Astrocyte (in vitro differentiated cells and primary cell): Measurements from ENCODE around the gene FH. TPM values are rescaled to one million over a fixed set of nuclear protein-coding genes. Genes with fewer than 3 reads are reported as not detected.

ENCODE experiments used
- DNase-seq: peaks from one replicate; pipeline ENCODE4 v3.0.0-alpha.2; 2010; ENCODE audit warnings: low read depth
- FAIRE-seq: peaks from 2 replicates; lab custom pipeline; 2011; peaks lifted over from hg19 to GRCh38; lab: Jason Lieb, UNC
- H2AFZ ChIP-seq: 2 replicates; pipeline ENCODE4 v1.6.0; 2012; ENCODE audit warnings: low read depth, low read length, inconsistent platforms
- H3K27ac ChIP-seq: 2 replicates; pipeline ENCODE4 v1.5.1; 2011; ENCODE audit warnings: low read depth, low read length, inconsistent platforms
- H3K27me3 ChIP-seq: 2 replicates; pipeline ENCODE4 v1.6.0; 2011; ENCODE audit warnings: low read length, inconsistent platforms; ENCODE audit not compliant: insufficient read depth
- H3K36me3 ChIP-seq: 2 replicates; pipeline ENCODE4 v1.5.1; 2011; ENCODE audit warnings: low read length, inconsistent platforms; ENCODE audit not compliant: insufficient read depth
- H3K4me1 ChIP-seq: 2 replicates; pipeline ENCODE4 v1.5.1; 2011; ENCODE audit warnings: low read length, inconsistent platforms; ENCODE audit not compliant: insufficient read depth
- H3K4me2 ChIP-seq: 2 replicates; pipeline ENCODE4 v1.6.0; 2012; ENCODE audit warnings: low read length, inconsistent platforms
- H3K4me3 ChIP-seq: 2 replicates; pipeline ENCODE4 v1.5.1; 2011; ENCODE audit warnings: low read depth, mild to moderate bottlenecking, low read length, inconsistent platforms; ENCODE audit not compliant: insufficient read depth
- H3K79me2 ChIP-seq: 2 replicates; pipeline ENCODE4 v1.6.0; 2012; ENCODE audit warnings: mild to moderate bottlenecking, low read length, inconsistent platforms; ENCODE audit not compliant: insufficient read depth
- H3K9ac ChIP-seq: 2 replicates; pipeline ENCODE4 v1.6.0; 2012; ENCODE audit warnings: mild to moderate bottlenecking, low read length, inconsistent platforms
- H3K9me3 ChIP-seq: 2 replicates; pipeline ENCODE4 v1.5.1; 2012; ENCODE audit warnings: low read depth, mild to moderate bottlenecking, low read length, inconsistent platforms; ENCODE audit not compliant: insufficient read depth
- H4K20me1 ChIP-seq: 2 replicates; pipeline ENCODE4 v1.6.0; 2012; ENCODE audit warnings: low read length, inconsistent platforms; ENCODE audit not compliant: insufficient read depth
- H3K27ac Mint-ChIP-seq: one replicate; pipeline ENCODE4 v1.8.0; 2021; ENCODE audit warnings: mild to moderate bottlenecking, mixed read lengths; ENCODE audit not compliant: unreplicated experiment
- H3K27me3 Mint-ChIP-seq: one replicate; pipeline ENCODE4 v1.8.0; 2021; ENCODE audit warnings: low read depth, mixed read lengths; ENCODE audit not compliant: unreplicated experiment
- H3K36me3 Mint-ChIP-seq: one replicate; pipeline ENCODE4 v1.8.0; 2021; ENCODE audit warnings: low read depth, mixed read lengths; ENCODE audit not compliant: unreplicated experiment
- H3K4me1 Mint-ChIP-seq: one replicate; pipeline ENCODE4 v1.8.0; 2021; ENCODE audit warnings: low read depth, mixed read lengths; ENCODE audit not compliant: unreplicated experiment
- H3K4me3 Mint-ChIP-seq: one replicate; pipeline ENCODE4 v1.8.0; 2021; ENCODE audit warnings: mild to moderate bottlenecking, moderate library complexity, mixed read lengths; ENCODE audit not compliant: unreplicated experiment
- H3K9me3 Mint-ChIP-seq: one replicate; pipeline ENCODE4 v1.8.0; 2021; ENCODE audit warnings: mild to moderate bottlenecking, mixed read lengths; ENCODE audit not compliant: unreplicated experiment
- EZH2 ChIP-seq: IDR thresholded peaks from 2 replicates; pipeline ENCODE4 v1.6.1; 2012; ENCODE audit warnings: mild to moderate bottlenecking, low read length, inconsistent platforms; ENCODE audit not compliant: insufficient read depth
- total RNA-seq: library from RNA; stranded (reverse); gene quantifications from 2 replicates; pipeline ENCODE4 v1.2.1, GENCODE V29; 2021
- TF ChIP-seq, protein P1 (sequence below): IDR thresholded peaks from 2 replicates; pipeline ENCODE4 v1.5.1; 2011; ENCODE audit warnings: low read depth, mild to moderate bottlenecking, inconsistent platforms, low read length, moderate library complexity; ENCODE audit not compliant: insufficient read depth

Gene FH
- total RNA-seq, 1 donor from 2014 or later: 49.4 TPM

DNA sequence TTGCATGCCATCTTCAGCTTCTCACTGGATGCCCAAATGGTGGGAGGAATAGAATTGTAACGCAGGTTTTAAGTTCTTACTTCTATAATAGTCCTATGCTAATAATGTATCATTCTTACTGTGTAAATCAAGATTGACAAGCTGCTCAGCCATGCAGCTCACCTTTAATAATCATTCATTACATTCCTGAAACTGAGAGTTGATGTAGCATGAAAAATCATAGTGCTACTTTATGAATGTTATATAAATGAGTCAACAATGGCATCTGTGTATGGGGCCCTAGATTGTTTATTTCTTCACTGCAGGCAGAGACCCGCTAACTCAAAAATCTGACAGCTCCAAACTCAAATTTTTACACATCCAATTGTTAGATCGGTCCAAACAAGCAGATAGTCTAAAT is 34.4 kb downstream of the FH start:
- Histone ChIP-seq H2AFZ (no peak overlapping the region), H3K79me2 (no peaks in the 10 kb centered on the region), H3K4me3 (no peak overlapping the region), H3K27me3 (no peaks in the 10 kb centered on the region), H3K9ac (no peak overlapping the region), H3K36me3 (no peaks in the 10 kb centered on the region), H3K27ac (no peak overlapping the region), H3K9me3 (no peaks in the 10 kb centered on the region), H4K20me1 (no peaks in the 10 kb centered on the region), H3K4me1 (peaks cover 2% of the 10 kb centered on the region), H3K4me2 (no peak overlapping the region)
- FAIRE-seq (no peak), DNase-seq (no peak)
- Mint-ChIP-seq H3K27me3 (no peaks in the 10 kb centered on the region), H3K9me3 (no peaks in the 10 kb centered on the region), H3K4me1 (peaks cover 11% of the 10 kb centered on the region), H3K36me3 (no peaks in the 10 kb centered on the region), H3K4me3 (no peak overlapping the region), H3K27ac (no peak overlapping the region)
- TF ChIP-seq EZH2: no peak
- TF ChIP-seq, protein P1, sequence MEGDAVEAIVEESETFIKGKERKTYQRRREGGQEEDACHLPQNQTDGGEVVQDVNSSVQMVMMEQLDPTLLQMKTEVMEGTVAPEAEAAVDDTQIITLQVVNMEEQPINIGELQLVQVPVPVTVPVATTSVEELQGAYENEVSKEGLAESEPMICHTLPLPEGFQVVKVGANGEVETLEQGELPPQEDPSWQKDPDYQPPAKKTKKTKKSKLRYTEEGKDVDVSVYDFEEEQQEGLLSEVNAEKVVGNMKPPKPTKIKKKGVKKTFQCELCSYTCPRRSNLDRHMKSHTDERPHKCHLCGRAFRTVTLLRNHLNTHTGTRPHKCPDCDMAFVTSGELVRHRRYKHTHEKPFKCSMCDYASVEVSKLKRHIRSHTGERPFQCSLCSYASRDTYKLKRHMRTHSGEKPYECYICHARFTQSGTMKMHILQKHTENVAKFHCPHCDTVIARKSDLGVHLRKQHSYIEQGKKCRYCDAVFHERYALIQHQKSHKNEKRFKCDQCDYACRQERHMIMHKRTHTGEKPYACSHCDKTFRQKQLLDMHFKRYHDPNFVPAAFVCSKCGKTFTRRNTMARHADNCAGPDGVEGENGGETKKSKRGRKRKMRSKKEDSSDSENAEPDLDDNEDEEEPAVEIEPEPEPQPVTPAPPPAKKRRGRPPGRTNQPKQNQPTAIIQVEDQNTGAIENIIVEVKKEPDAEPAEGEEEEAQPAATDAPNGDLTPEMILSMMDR: no peak

DNA sequence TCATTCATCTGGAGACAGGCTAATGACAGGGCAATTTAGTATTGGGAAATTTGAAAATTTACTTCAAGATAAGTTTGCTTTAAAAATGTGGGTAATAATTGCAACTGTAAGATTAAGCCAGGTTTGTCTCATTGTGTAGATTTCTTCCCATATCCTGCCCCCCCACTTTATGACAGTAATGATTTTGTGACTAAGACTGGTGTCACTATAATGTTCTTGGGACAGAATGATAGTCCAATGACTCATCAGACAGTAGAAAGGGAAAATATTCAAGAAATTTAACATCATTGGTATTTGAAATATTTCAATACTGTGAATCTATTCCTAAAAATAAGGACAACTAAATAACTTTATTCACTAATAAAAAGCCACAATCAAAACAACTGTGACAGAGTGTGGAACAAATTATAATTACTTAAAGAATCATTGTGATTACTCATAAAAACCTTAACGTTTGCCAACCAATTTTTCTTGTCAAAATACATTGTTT is 36.7 kb downstream of the FH start:
- Histone ChIP-seq H3K79me2 (no peaks in the 10 kb centered on the region), H3K36me3 (no peaks in the 10 kb centered on the region), H3K9ac (peak overlapping the region; percentile 52), H3K4me3 (no peak overlapping the region), H4K20me1 (no peaks in the 10 kb centered on the region), H3K27me3 (no peaks in the 10 kb centered on the region), H3K27ac (peak overlapping the region; percentile 64), H3K4me2 (peak overlapping the region; percentile 64), H3K4me1 (peaks cover 2% of the 10 kb centered on the region), H2AFZ (no peak overlapping the region), H3K9me3 (no peaks in the 10 kb centered on the region)
- no peaks in the 10 kb centered on the region for H3K36me3 Mint-ChIP-seq
- no peaks in the 10 kb centered on the region for H3K9me3 Mint-ChIP-seq
- peaks cover 11% of the 10 kb centered on the region for H3K4me1 Mint-ChIP-seq
- H3K27me3 Mint-ChIP-seq: no peaks in the 10 kb centered on the region
- no peak overlapping the region for H3K4me3 Mint-ChIP-seq
- TF ChIP-seq, protein P1: no peak
- peak; percentile 81 for FAIRE-seq
- DNase-seq: peak; percentile 62
- H3K27ac Mint-ChIP-seq: peak overlapping the region; percentile 95

GRCh38 chr1:241479294-241479693 is 40.3 kb downstream of the FH start:
- Histone ChIP-seq H3K36me3 (no peaks in the 10 kb centered on the region), H3K4me3 (no peak overlapping the region), H2AFZ (no peak overlapping the region), H3K4me1 (peaks cover 2% of the 10 kb centered on the region), H3K27me3 (no peaks in the 10 kb centered on the region), H3K79me2 (no peaks in the 10 kb centered on the region), H3K27ac (no peak overlapping the region), H4K20me1 (no peaks in the 10 kb centered on the region), H3K4me2 (no peak overlapping the region), H3K9me3 (no peaks in the 10 kb centered on the region), H3K9ac (no peak overlapping the region)
- H3K4me3 Mint-ChIP-seq: no peak overlapping the region
- peaks cover 11% of the 10 kb centered on the region for H3K4me1 Mint-ChIP-seq
- no peaks in the 10 kb centered on the region for H3K36me3 Mint-ChIP-seq
- TF ChIP-seq, protein P1: no peak
- no peak for TF ChIP-seq EZH2
- no peak overlapping the region for H3K27ac Mint-ChIP-seq
- H3K27me3 Mint-ChIP-seq: no peaks in the 10 kb centered on the region
- DNase-seq (no peak), FAIRE-seq (no peak)
- no peaks in the 10 kb centered on the region for H3K9me3 Mint-ChIP-seq
